H1 (cell line): ENCODE data around the gene FAM227B. TPM values are rescaled to one million over a fixed set of nuclear protein-coding genes. Genes with fewer than 3 reads are reported as not detected.

ENCODE experiments used
- CHD1 ChIP-seq: IDR thresholded peaks from 2 replicates; pipeline ENCODE4 v1.6.1; 2012; ENCODE audit warnings: low read depth, low read length, improper control_type of control experiment
- HDAC2 ChIP-seq, 2 experiments: fragments of 300-600 bp in 1 of 2; sonication (generic) in 1 of 2; IDR thresholded peaks; 2 replicates each; pipeline ENCODE4 v1.6.1; 2011 to 2012; ENCODE audit warnings: low read depth in 2 of 2, low read length in 2 of 2, mild to moderate bottlenecking in 2 of 2, moderate library complexity in 2 of 2, borderline replicate concordance in 1 of 2, inconsistent platforms in 1 of 2
- JUN ChIP-seq: IDR thresholded peaks from 2 replicates; pipeline ENCODE4 v1.6.1; 2011; ENCODE audit warnings: low read depth, mild to moderate bottlenecking, improper control_type of control experiment, low read length
- POLR2AphosphoS5 ChIP-seq: IDR thresholded peaks from 2 replicates; pipeline ENCODE4 v1.6.1; 2011; ENCODE audit warnings: low read depth, low read length
- polyA plus RNA-seq, 7 experiments: library from polyadenylated mRNA; depleted of rRNA in 3 of 7; stranded (reverse) in 5 of 7; unstranded in 2 of 7; fragments of >200 nt in 5 of 7; fragments of 200-250 nt in 2 of 7; gene quantifications; 1 replicate in 5 of 7; 2 replicates in 1 of 7; 4 replicates in 1 of 7; pipeline versions ENCODE4 v1.2.1 to v1.2.3, GENCODE V29; 2011 to 2013; ENCODE audit warnings: missing spikeins in 2 of 7, mixed read lengths in 2 of 7
- total RNA-seq: library from RNA; stranded (reverse); fragmentation: NEBNext Ultra II Directional; extraction: Animal tissue kit (Norgen Biotek cat#: 25700); gene quantifications from 2 replicates; pipeline ENCODE4 v1.2.1, GENCODE V29; 2021

Gene FAM227B
- total and polyA plus RNA-seq, 2 of the 8 experiments (the other 6 are each of a cell fraction or from before 2014, with no cell fraction given): 4.0 to 6.5 TPM

DNA sequence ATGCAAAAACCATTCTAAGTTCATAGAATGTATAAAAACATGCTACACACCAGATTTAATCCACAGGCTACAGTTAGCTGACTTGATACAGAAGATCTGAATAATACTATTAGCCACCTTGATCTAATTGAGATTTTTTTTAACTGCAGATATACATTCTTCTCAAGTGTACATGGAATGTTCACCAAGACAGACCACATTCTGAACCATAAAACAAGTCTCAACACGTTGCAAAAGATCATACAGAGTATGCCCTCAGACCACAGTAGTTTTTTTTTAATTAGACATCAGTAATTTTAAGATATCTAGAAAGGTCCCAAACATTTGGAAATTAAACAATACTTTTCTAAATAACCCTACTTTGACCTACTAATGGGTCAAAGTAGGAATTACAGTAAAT, 114.3 kb downstream of the FAM227B start (continued):
- no peak for TF ChIP-seq HDAC2 (IDR thresholded peaks at IDR 0.05; ENCODE audit: borderline replicate concordance in 1 of 2, low read depth in 2 of 2, low read length in 2 of 2)
- TF ChIP-seq JUN: no peak
- TF ChIP-seq CHD1: no peak
- no peak for TF ChIP-seq POLR2AphosphoS5
- TF ChIP-seq, all 59 proteins: peak for 0
